NCI-H524 treated with DMSO at 0.1 percent for 48 hours (cell line): ENCODE results near the gene LRCH4.

Source experiments
- DNase-seq: peaks from one replicate; lab custom pipeline; 2025; lab: John Stamatoyannopoulos, UW

Gene LRCH4

GRCh38 chr7:100604976-100605911 lies 19.3 kb upstream of the LRCH4 start:
- no peak for DNase-seq

DNA sequence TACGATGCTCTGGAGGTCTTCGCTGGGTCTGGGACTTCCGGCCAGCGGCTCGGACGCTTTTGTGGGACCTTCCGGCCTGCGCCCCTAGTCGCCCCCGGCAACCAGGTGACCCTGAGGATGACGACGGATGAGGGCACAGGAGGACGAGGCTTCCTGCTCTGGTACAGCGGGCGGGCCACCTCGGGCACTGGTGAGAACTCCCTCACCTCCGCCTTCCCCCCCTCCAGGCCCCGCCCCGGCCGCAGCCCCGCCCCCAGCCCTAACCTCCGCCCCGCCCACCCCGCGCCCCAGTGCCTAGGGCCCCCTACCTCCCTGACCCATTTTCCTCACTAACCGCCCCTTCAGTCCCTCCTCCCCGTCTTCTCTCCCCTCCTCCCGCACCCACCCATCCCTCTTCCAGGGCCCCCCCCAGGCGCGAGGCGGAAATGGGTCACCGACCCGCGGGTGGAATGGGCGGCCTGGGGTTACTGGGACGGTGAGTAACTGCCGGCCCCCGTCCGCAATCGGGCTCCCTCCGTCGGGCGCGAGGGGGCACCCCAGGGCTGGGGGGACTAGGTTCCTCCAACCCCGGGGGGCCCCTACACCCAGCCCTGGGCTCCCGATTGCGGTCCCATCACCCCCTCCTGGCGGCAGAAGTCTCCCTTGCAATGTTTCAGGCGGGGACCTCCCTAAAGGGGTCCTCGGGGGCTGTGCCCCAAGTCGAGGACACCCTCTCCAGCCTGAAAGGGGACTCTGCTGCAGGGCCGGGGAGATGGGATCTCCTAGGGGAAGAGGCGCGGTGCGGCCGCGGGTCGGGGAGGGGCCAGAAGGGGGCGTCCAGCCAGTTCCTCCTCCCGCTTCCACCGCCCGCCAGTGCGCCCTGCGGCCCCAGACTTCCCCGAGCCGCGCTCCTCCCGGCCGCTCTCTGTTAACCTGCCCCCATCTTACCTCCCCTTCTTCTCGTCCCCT lies 18.4 kb upstream of the LRCH4 start:
- no peak for DNase-seq

GRCh38 chr7:100603726-100604027 lies 17.7 kb upstream of the LRCH4 start:
- DNase-seq, result no peak

GRCh38 chr7:100602889-100603725 lies 17.2 kb upstream of the LRCH4 start:
- DNase-seq, result no peak

- DNase-seq, result no peak
Observed at GRCh38 chr7:100600730-100601038, 14.8 kb upstream of the LRCH4 start.

- no peak for DNase-seq
Observed at GRCh38 chr7:100599911-100600729, 14.2 kb upstream of the LRCH4 start.

- no peak for DNase-seq
Observed at GRCh38 chr7:100598425-100598824, 12.5 kb upstream of the LRCH4 start.

DNA sequence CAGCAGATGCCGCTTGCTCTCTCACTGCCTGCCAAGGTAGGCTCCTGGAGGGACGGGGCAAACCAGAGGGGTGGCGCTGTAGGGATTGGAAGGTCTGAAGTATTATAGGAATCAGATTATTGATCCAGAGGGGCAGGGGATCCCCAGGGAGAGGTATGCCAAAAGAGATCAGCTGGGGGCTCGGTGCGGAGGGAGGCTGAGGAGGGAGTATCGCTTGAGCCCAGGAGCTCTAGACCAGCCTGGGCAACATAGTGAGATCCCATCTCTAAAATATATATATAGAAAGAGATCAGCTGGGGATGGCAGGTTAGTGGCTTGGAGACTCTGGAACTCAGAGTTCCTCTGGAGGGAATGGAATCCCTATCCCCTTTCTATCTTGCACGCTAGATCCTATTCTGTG lies 9.3 kb upstream of the LRCH4 start:
- no peak for DNase-seq

DNA sequence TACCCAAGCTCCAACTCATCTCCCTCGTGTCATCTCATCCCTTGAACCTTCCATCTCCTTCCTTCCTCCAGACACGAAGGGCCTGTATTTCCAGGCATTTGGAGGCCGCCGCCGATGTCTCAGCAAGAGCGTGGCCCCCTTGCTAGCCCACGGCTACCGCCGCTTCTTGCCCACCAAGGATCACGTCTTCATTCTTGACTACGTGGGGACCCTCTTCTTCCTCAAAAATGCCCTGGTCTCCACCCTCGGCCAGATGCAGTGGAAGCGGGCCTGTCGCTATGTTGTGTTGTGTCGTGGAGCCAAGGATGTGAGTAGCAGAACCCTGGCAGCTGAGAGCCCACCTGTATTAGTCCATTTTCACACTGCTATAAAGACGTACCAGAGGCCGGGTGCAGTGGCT lies 5.7 kb upstream of the LRCH4 start:
- DNase-seq, result no peak

GRCh38 chr7:100590077-100590737 lies 4.3 kb upstream of the LRCH4 start:
- DNase-seq, result no peak

DNA sequence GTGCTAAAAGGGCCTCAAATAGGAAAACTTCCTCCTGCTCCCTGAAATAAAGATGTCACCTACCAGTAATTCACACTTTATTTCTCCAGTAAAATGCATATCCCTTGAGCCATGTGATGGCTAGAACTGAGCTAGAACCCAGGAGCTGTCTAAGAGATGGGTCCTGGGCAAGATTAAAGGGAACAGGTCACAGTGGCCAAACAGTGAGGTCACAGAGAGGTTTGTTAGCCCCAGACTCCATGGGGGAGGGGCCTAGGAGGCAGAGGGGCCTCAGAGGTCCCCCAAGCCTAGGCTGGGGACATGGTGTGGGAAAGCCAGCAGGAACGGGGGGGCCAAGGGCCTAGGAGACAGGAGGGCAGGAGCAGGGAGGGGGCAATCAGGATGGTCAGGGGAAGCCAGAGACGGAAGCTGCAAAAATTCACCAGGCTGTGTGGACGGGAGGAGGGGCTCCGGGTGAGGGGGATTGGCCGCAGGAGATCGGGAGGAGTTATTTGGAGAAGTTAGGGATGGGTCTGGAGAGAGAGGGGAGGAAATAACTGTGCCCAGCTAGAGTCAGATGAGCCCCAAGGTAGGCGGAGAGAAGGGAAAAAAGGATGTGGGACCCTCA lies 3.5 kb upstream of the LRCH4 start:
- DNase-seq, result no peak

DNA sequence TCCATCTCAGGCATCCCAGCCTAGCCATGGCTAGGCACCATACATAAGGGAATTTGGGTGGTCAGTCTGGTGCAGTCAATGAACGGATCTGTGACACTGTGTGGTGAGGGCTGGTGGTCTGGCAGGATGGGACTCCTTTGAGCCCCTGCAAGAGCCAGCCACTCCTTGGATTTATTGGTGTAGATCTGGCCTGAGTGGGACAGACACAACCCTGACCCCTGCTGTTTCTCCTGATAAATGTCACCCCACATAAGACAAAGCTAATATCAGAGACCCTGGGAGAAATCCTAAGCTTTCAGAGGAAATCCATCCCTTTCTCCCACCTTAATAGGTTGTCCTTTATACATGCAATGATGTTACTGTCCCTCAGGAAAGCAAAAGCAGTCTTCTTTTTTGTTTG lies 2.5 kb upstream of the LRCH4 start:
- DNase-seq, result peak; percentile 16

DNA sequence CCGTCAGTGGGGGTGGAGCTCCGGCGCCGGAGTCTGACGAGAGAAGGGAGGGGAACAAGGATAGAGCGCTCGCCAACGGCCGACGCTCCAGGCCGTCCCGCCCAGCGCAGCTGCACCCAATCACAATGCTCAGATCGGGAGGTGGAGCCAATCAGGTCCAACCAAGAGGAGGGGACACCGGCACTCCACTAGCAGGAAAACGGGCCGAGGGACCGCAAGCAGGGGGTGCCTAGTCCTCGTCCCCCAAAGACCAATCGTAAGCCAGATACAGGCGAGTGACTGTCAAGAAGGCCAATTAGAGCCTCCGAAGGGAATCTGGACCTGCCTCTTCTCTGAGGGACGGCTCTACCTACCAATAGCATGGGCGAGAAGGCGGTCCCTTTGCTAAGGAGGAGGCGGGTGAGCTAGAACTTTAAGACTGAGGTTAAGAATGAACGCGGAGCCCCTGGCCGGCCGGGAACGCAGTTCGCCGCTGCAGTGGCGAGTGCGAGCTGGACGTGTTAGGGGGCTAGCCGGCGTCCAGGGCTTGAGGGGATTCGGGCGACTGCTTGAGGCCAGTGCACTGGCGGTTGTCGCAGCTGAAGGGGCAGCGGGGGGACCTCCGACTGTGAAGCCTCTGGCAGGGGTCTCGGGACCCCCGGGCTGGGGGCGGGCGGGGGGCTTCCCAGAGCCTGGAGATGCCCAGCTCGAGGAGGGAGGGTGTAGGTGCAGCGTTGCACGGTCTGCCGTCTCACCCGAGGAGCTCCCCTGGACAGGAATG lies 517 bp upstream of the LRCH4 start, which contains the start of gene FBXO24:
Gene FBXO24 (plus strand): TSS at position 63 of the 760 bp plus-strand sequence. CDS start 298 bp downstream, at position 361.
- DNase-seq, result peak; percentile 97

DNA sequence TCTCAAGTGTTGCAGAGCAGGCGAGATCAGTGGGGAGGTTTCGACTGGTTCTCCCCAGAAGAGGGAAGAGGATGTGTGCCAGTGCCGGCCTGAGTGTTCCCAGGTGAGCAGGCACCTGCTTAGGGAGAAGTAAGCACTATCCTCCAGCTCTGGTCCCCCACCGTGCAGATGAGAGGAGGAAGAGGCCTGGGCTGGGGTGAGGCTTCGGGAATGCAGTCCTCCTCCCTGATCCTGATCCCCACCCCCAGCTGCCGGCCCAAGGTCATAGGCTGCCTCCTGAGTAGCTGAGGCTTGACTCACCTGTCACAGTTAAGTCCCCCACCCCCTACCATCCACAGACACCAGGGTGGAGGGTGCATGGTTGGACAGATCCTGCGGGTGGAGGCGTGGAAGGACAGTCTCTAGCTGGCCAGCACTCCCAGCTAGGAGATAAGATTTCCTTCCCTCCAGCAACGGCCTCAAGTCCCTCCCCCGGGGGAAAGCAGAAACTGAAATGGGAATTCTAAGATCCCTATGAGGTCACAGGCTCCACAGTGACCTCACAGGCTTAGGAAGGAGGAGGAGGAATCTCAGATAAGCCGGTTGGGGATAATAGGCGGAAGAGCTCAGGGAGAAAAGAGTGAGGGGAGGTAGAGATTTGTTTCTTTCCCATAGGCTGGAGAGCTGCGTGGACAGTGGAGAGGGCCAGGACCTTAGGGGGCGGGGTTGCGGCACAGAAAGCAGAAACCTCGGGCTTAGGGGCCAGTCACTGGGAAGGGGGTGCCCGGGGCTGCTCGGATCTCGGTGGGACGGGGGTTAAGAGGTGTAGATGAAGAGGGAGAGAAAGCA lies 1.0 kb downstream of the LRCH4 start:
- DNase-seq, result no peak

DNA sequence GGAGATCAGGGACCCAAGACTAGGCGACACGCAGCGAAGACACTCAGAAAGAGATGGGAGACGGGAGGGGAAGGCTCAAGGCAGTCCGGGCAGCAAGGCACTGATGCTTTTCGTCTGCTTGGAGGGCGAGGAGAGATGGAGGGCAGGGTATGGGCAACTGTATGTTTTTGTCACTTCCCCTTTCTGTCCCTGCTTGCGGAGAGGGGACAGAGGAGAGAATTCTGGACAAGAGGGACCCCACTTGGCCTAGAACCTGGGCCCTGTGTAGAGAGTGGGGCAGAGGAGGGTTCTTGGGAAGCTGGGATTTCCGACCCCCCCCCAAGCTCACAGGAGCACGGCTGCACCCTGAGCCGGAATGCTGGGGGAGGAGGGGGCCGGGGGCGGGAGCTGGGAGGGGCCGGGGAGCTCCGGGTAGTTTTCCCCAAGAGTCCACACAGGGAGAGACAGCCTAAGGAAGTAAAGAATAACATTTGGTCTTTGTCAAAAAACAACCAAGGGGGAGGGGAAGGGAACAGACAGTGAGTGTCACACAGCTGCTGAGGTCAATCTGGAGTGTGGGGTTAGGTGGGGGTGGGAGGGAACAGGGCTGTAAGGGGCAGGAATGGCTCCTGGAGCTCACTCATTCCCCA lies 1.8 kb downstream of the LRCH4 start:
- DNase-seq, result no peak

GRCh38 chr7:100583132-100584053 lies 2.5 kb downstream of the LRCH4 start:
- no peak for DNase-seq

DNA sequence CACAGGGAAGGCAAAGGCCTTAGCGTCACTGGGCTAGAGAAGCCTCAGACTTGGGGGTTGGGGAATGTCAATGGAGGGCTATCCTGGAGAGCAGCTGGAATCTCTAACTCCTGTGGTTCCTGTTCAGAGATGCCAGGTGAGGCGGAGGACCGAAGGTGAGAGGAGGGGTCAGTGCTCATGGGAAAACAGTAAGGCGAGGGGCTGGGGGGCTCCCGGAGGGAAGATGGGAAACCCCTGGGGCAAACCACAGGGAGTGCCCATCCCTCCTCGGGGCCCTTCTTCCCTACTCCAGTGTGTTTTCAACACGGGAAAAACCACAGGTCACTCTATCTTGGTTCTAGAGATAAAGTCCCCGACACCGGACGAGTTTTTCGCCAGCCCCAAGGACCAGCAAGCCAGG lies 3.3 kb downstream of the LRCH4 start:
- no peak for DNase-seq
